ENCODE results near the gene ATG2B. TPM values are rescaled to one million over a fixed set of nuclear protein-coding genes. Genes with fewer than 3 reads are reported as not detected.

The ATG2B gene
- total RNA-seq, 1 donor from 2014 or later = 15.8 TPM

- intact Hi-C loops (cut with DNase I) = no loop called here
- H3K9me3 ChIP-seq = no peaks in the 10 kb centered on the region
- H3K4me3 ChIP-seq = no peak overlapping the region
- TF ChIP-seq CTCF (IDR thresholded peaks at IDR 0.05) = no peak
- no peak for DNase-seq (ENCODE audit: low spot score in 2 of 2)
- H3K36me3 ChIP-seq = no peaks in the 10 kb centered on the region
- H3K27me3 ChIP-seq = no peaks in the 10 kb centered on the region
- H3K4me1 ChIP-seq = no peaks in the 10 kb centered on the region
- H3K27ac ChIP-seq = no peak overlapping the region
These were observed 124.4 kb downstream of the ATG2B start for GRCh38 chr14:96238676-96239265.

GRCh38 chr14:96237641-96238040 is 125.5 kb downstream of the ATG2B start:
- H3K4me1 ChIP-seq = no peaks in the 10 kb centered on the region
- H3K27ac ChIP-seq = no peak overlapping the region
- H3K4me3 ChIP-seq = no peak overlapping the region
- no peak for DNase-seq (ENCODE audit: low spot score in 2 of 2)
- no peaks in the 10 kb centered on the region for H3K9me3 ChIP-seq
- H3K27me3 ChIP-seq = no peaks in the 10 kb centered on the region
- intact Hi-C loops (cut with DNase I) = no loop called here
- TF ChIP-seq CTCF (IDR thresholded peaks at IDR 0.05) = no peak
- no peaks in the 10 kb centered on the region for H3K36me3 ChIP-seq

GRCh38 chr14:96235426-96235825 is 127.7 kb downstream of the ATG2B start:
- H3K27me3 ChIP-seq = no peaks in the 10 kb centered on the region
- intact Hi-C loops (cut with DNase I) = no loop called here
- no peak for DNase-seq (ENCODE audit: low spot score in 2 of 2)
- H3K9me3 ChIP-seq = no peaks in the 10 kb centered on the region
- H3K4me3 ChIP-seq = no peak overlapping the region
- no peaks in the 10 kb centered on the region for H3K36me3 ChIP-seq
- TF ChIP-seq CTCF (IDR thresholded peaks at IDR 0.05) = no peak
- H3K27ac ChIP-seq = no peak overlapping the region
- H3K4me1 ChIP-seq = no peaks in the 10 kb centered on the region

GRCh38 chr14:96233661-96234060 is 129.5 kb downstream of the ATG2B start:
- no peak for TF ChIP-seq CTCF (IDR thresholded peaks at IDR 0.05)
- intact Hi-C loops (cut with DNase I) = no loop called here
- Histone ChIP-seq H3K27ac (no peak overlapping the region), H3K36me3 (no peaks in the 10 kb centered on the region), H3K4me3 (no peak overlapping the region), H3K9me3 (no peaks in the 10 kb centered on the region), H3K4me1 (no peaks in the 10 kb centered on the region), H3K27me3 (no peaks in the 10 kb centered on the region)
- no peak for DNase-seq (ENCODE audit: low spot score in 2 of 2)

- no peaks in the 10 kb centered on the region for H3K36me3 ChIP-seq
- intact Hi-C loops (cut with DNase I) = no loop called here
- no peaks in the 10 kb centered on the region for H3K9me3 ChIP-seq
- no peak overlapping the region for H3K4me3 ChIP-seq
- no peaks in the 10 kb centered on the region for H3K4me1 ChIP-seq
- H3K27ac ChIP-seq = no peak overlapping the region
- H3K27me3 ChIP-seq = no peaks in the 10 kb centered on the region
- no peak for DNase-seq (ENCODE audit: low spot score in 2 of 2)
- TF ChIP-seq CTCF (IDR thresholded peaks at IDR 0.05) = no peak
These were observed 130.6 kb downstream of the ATG2B start for GRCh38 chr14:96232506-96232905.

Data from ascending aorta (tissue), 2 donors.